Progenitor cell of endocrine pancreas (in vitro differentiated cells): ENCODE results near the gene SCAF11. TPM values are rescaled to one million over a fixed set of nuclear protein-coding genes. Genes with fewer than 3 reads are reported as not detected.
A peak's percentile ranks its signal among the peaks of the same experiment; 100 is the strongest.

ENCODE experiments used
- DNase-seq: peaks from one replicate; pipeline ENCODE4 v3.0.0; 2021; ENCODE audit warnings: low spot score; ENCODE audit not compliant: unreplicated experiment
- H3K27ac Mint-ChIP-seq: 2 replicates; pipeline ENCODE4 v1.8.0; 2021; ENCODE audit warnings: mild to moderate bottlenecking, moderate library complexity, mixed read lengths
- H3K27me3 Mint-ChIP-seq: 2 replicates; pipeline ENCODE4 v1.8.0; 2021; ENCODE audit warnings: mixed read lengths
- H3K36me3 Mint-ChIP-seq: 2 replicates; pipeline ENCODE4 v1.8.0; 2022; ENCODE audit warnings: mixed read lengths; ENCODE audit not compliant: insufficient read depth
- H3K4me1 Mint-ChIP-seq: 2 replicates; pipeline ENCODE4 v1.8.0; 2021; ENCODE audit warnings: low read depth, mixed read lengths
- H3K4me3 Mint-ChIP-seq: 2 replicates; pipeline ENCODE4 v1.8.0; 2021; ENCODE audit warnings: low read depth, mild to moderate bottlenecking, moderate library complexity, mixed read lengths
- H3K9me3 Mint-ChIP-seq: 2 replicates; pipeline ENCODE4 v1.8.0; 2021; ENCODE audit warnings: low read depth, mixed read lengths
- total RNA-seq: library from RNA; stranded (reverse); gene quantifications from 2 replicates; pipeline ENCODE4 v1.2.1, GENCODE V29; 2021
- TF ChIP-seq, protein P1 (sequence below): fragments of 200-600 bp; sonication (generic); IDR thresholded peaks from one replicate; pipeline ENCODE4 v1.5.0; 2021; ENCODE audit warnings: antibody characterized with exemption, mild to moderate bottlenecking; ENCODE audit not compliant: unreplicated experiment

The SCAF11 gene
- total RNA-seq, 1 donor from 2014 or later = 113 TPM

GRCh38 chr12:45975506-45975905, 14.9 kb downstream of the SCAF11 start:
- Mint-ChIP-seq H3K36me3 (peaks cover 7% of the 10 kb centered on the region), H3K4me1 (peaks cover 32% of the 10 kb centered on the region), H3K4me3 (no peak overlapping the region), H3K27me3 (no peaks in the 10 kb centered on the region), H3K27ac (peak overlapping the region; percentile 0), H3K9me3 (no peaks in the 10 kb centered on the region)
- TF ChIP-seq, protein P1, sequence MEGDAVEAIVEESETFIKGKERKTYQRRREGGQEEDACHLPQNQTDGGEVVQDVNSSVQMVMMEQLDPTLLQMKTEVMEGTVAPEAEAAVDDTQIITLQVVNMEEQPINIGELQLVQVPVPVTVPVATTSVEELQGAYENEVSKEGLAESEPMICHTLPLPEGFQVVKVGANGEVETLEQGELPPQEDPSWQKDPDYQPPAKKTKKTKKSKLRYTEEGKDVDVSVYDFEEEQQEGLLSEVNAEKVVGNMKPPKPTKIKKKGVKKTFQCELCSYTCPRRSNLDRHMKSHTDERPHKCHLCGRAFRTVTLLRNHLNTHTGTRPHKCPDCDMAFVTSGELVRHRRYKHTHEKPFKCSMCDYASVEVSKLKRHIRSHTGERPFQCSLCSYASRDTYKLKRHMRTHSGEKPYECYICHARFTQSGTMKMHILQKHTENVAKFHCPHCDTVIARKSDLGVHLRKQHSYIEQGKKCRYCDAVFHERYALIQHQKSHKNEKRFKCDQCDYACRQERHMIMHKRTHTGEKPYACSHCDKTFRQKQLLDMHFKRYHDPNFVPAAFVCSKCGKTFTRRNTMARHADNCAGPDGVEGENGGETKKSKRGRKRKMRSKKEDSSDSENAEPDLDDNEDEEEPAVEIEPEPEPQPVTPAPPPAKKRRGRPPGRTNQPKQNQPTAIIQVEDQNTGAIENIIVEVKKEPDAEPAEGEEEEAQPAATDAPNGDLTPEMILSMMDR = no peak
- no peak for DNase-seq

GRCh38 chr12:45974883-45975282, 15.5 kb downstream of the SCAF11 start:
- no peak for DNase-seq
- Mint-ChIP-seq H3K9me3 (no peaks in the 10 kb centered on the region), H3K27me3 (no peaks in the 10 kb centered on the region), H3K27ac (no peak overlapping the region), H3K36me3 (peaks cover 9% of the 10 kb centered on the region), H3K4me1 (peaks cover 34% of the 10 kb centered on the region), H3K4me3 (no peak overlapping the region)
- TF ChIP-seq, protein P1 = no peak

- Mint-ChIP-seq H3K4me3 (no peak overlapping the region), H3K27me3 (no peaks in the 10 kb centered on the region), H3K27ac (no peak overlapping the region), H3K4me1 (peaks cover 37% of the 10 kb centered on the region), H3K9me3 (no peaks in the 10 kb centered on the region), H3K36me3 (peaks cover 10% of the 10 kb centered on the region)
- TF ChIP-seq, protein P1 = no peak
- DNase-seq = no peak
Measured at GRCh38 chr12:45974171-45974719, 16.1 kb downstream of the SCAF11 start.

- peaks cover 10% of the 10 kb centered on the region for H3K36me3 Mint-ChIP-seq
- no peaks in the 10 kb centered on the region for H3K27me3 Mint-ChIP-seq
- H3K4me1 Mint-ChIP-seq = peaks cover 38% of the 10 kb centered on the region
- TF ChIP-seq, protein P1 = no peak
- H3K4me3 Mint-ChIP-seq = no peak overlapping the region
- H3K9me3 Mint-ChIP-seq = no peaks in the 10 kb centered on the region
- H3K27ac Mint-ChIP-seq = peak overlapping the region; percentile 2
- DNase-seq = no peak
Measured at GRCh38 chr12:45973526-45973925, 16.8 kb downstream of the SCAF11 start.

DNA sequence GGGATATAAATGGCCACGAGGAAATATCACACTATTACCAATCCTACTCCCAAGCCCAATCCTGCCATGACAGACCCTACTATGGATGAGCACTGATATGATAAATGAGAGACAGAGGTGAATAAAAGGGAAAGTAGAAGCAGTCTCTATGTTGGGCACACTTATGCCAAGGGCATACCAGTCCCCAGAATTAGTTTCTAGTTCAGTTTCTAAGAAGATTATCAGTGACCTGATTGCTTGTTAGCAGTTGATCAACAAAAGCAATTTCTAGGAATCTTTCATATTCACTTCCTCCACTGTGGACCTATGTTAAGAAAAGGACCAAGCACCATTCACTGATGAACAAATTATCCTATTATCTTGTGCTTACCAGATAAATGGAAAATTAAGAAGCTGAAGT, 20.0 kb downstream of the SCAF11 start:
- TF ChIP-seq, protein P1 = no peak
- H3K9me3 Mint-ChIP-seq = no peaks in the 10 kb centered on the region
- no peak for DNase-seq
- H3K27me3 Mint-ChIP-seq = no peaks in the 10 kb centered on the region
- peaks cover 28% of the 10 kb centered on the region for H3K4me1 Mint-ChIP-seq
- no peak overlapping the region for H3K4me3 Mint-ChIP-seq
- H3K36me3 Mint-ChIP-seq = peaks cover 8% of the 10 kb centered on the region
- H3K27ac Mint-ChIP-seq = peak overlapping the region; percentile 63
